K562 (cell line): ENCODE measurements around the gene CBX8.

ENCODE experiments used
- CTCF ChIP-seq, 3 experiments: IDR thresholded peaks in 2 of 3; conservative IDR thresholded peaks in 1 of 3; 2 replicates each; pipeline ENCODE4 v1.5.1; 2011 to 2012; ENCODE audit warnings: low read length in 3 of 3, mild to moderate bottlenecking in 3 of 3, control low read depth in 2 of 3, improper control_type of control experiment in 1 of 3, inconsistent platforms in 1 of 3, low read depth in 1 of 3, mixed read lengths in 1 of 3, moderate library complexity in 1 of 3; ENCODE audit not compliant: insufficient read depth in 2 of 3
- KAT7 ChIP-seq: sonication (generic); formaldehyde crosslinking; IDR thresholded peaks from 2 replicates; pipeline ENCODE4 v1.8.0; 2022; ENCODE audit warnings: missing genetic modification reagents, mild to moderate bottlenecking, borderline replicate concordance
- POLR2A ChIP-seq: fragments of 450-650 bp; conservative IDR thresholded peaks from 2 replicates; pipeline ENCODE4 v1.6.1; 2016
- POLR2AphosphoS5 ChIP-seq: IDR thresholded peaks from 2 replicates; pipeline ENCODE4 v1.6.1; 2011; ENCODE audit warnings: mild to moderate bottlenecking, low read depth, low read length, moderate library complexity; ENCODE audit not compliant: control insufficient read depth, insufficient read depth
- PRDM10 ChIP-seq: fragments of 450-650 bp; IDR thresholded peaks from 2 replicates; pipeline ENCODE4 v1.6.1; 2018; ENCODE audit not compliant: partially characterized antibody
- TGIF2 ChIP-seq: sonication (generic); formaldehyde crosslinking; IDR thresholded peaks from 2 replicates; pipeline ENCODE4 v1.8.1; 2022; ENCODE audit warnings: mild to moderate bottlenecking, missing genetic modification reagents, moderate library complexity
- YY1 ChIP-seq, 3 experiments: IDR thresholded peaks; 2 replicates each; pipeline ENCODE4 v1.6.1; 2011; ENCODE audit warnings: low read length in 2 of 3, mild to moderate bottlenecking in 2 of 3, moderate library complexity in 2 of 3, borderline replicate concordance in 1 of 3, control low read depth in 1 of 3, low read depth in 1 of 3; ENCODE audit not compliant: insufficient read depth in 3 of 3, insufficient replicate concordance in 2 of 3, control insufficient read depth in 1 of 3, insufficient read length in 1 of 3; ENCODE audit errors: extremely low read depth in 1 of 3
- ZFP30 ChIP-seq: fragments of 250-450 bp; sonication (Bioruptor Pico); IDR thresholded peaks from 2 replicates; pipeline ENCODE4 v1.8.0; 2022; ENCODE audit warnings: moderate library complexity, mild to moderate bottlenecking, inconsistent platforms, borderline replicate concordance
- ZNF121 ChIP-seq: sonication (generic); formaldehyde crosslinking; conservative IDR thresholded peaks from 2 replicates; pipeline ENCODE4 v1.8.0; 2022; ENCODE audit warnings: missing genetic modification reagents
- ZNF324 ChIP-seq: fragments of 250-450 bp; sonication (Bioruptor Pico); IDR thresholded peaks from 2 replicates; pipeline ENCODE4 v1.4.0; 2020; ENCODE audit warnings: mild to moderate bottlenecking

- no peak for TF ChIP-seq CTCF (IDR thresholded peaks at IDR 0.05 in 2 of 3, conservative IDR thresholded peaks at IDR 0.05 in 1 of 3; ENCODE audit: insufficient read depth in 2 of 3, low read depth in 1 of 3, low read length in 3 of 3)
- no peak for TF ChIP-seq ZNF121 (CRISPR knock-in tag)
- TF ChIP-seq ZFP30 (CRISPR knock-in tag): no peak
- TF ChIP-seq KAT7 (CRISPR knock-in tag): no peak
- no peak for TF ChIP-seq ZNF324 (CRISPR knock-in tag)
- TF ChIP-seq PRDM10: no peak
- no peak for TF ChIP-seq YY1 (IDR thresholded peaks at IDR 0.05; ENCODE audit: borderline replicate concordance in 1 of 3, control insufficient read depth in 1 of 3, extremely low read depth in 1 of 3, insufficient read depth in 3 of 3, insufficient read length in 1 of 3, insufficient replicate concordance in 2 of 3, low read depth in 1 of 3, low read length in 2 of 3)
- TF ChIP-seq TGIF2 (CRISPR knock-in tag): no peak
- no peak for TF ChIP-seq POLR2AphosphoS5
- no peak for TF ChIP-seq POLR2A
Measured at GRCh38 chr17:79785017-79785899, 11.6 kb downstream of the CBX8 start.
